CD4-positive, alpha-beta T cell treated with Interleukin-4 for 1 hour (primary cell): ENCODE data around the gene RASIP1.
"Not testable (repeated sequence)": the region's sequence is repeated elsewhere in the genome, so short reads cannot be mapped to it uniquely, and the experiment has no call there.

Source experiments
- DNase-seq, 2 donors: peaks; one replicate each; pipeline ENCODE4 v3.0.0-alpha.2; 2020 to 2022

RASIP1 gene, protein sequence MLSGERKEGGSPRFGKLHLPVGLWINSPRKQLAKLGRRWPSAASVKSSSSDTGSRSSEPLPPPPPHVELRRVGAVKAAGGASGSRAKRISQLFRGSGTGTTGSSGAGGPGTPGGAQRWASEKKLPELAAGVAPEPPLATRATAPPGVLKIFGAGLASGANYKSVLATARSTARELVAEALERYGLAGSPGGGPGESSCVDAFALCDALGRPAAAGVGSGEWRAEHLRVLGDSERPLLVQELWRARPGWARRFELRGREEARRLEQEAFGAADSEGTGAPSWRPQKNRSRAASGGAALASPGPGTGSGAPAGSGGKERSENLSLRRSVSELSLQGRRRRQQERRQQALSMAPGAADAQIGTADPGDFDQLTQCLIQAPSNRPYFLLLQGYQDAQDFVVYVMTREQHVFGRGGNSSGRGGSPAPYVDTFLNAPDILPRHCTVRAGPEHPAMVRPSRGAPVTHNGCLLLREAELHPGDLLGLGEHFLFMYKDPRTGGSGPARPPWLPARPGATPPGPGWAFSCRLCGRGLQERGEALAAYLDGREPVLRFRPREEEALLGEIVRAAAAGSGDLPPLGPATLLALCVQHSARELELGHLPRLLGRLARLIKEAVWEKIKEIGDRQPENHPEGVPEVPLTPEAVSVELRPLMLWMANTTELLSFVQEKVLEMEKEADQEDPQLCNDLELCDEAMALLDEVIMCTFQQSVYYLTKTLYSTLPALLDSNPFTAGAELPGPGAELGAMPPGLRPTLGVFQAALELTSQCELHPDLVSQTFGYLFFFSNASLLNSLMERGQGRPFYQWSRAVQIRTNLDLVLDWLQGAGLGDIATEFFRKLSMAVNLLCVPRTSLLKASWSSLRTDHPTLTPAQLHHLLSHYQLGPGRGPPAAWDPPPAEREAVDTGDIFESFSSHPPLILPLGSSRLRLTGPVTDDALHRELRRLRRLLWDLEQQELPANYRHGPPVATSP

GRCh38 chr19:48740164-48740972, at the start of gene RASIP1:
Gene RASIP1 (minus strand): TSS chr19:48740610. CDS start chr19:48740282, 328 bp downstream.
- no peak for DNase-seq

DNA sequence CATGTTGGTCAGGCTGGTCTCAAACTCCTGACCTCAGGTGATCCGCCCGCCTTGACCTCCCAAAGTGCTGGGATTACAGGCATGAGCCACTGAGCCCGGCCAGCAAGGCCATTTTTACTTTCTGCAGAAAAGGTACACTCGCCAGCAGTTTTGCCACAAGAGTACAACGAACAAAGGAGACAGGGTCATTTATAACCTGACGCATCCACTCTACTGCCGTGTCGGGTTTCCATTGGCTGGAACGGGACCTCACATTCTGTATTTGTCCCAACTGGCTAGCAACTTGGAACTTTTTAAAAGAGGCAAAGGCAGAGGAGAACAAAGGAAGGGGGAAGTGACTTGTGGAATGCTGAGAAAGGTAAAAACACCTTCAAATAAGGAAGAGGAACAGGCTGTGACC, 46.9 kb upstream of the RASIP1 start:
- not testable (repeated sequence) for DNase-seq

- DNase-seq: not testable (repeated sequence)
Measured at GRCh38 chr19:48786422-48786821, 46.0 kb upstream of the RASIP1 start.

DNA sequence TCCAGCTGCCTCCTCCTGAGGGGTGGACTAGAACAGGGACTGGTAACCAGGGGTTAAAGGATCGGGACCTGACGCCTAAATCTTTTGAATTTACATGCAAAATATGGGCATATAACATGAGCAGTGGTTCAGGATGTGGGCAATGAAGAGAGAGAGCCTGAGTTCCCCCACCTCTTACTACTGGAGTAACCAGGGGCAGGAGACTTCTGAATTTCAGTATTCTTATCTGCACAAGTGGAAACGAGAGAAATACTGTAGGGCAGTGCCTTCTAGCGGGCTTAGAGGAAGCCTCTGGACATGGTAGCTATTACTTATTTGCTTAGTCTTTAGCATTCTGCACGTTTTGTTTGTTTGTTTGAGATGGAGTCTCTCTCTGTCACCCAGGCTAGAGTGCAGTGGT, 44.1 kb upstream of the RASIP1 start:
- no peak for DNase-seq

GRCh38 chr19:48780631-48781391, 40.4 kb upstream of the RASIP1 start:
- peak; percentile 5 to 50 for DNase-seq

GRCh38 chr19:48779636-48780035, 39.2 kb upstream of the RASIP1 start:
- DNase-seq: no peak

DNA sequence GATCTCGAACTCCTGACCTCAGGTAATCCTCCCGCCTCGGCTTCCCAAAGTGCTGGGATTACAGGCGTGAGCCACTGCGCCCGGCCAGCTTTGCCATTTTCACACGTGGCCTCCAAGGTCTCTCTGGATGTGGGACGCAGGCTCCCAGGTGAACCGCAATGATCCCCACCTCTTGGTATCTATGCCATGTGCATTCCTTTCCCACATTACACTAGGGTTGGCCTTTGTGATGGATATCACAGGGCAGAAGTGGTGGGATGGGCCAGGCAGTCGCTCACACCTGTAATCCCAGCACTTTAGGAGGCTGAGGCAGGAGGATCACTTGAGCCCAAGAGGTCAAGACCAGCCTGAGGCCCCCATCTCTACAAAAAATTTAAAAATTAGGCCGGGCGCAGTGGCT, 37.3 kb upstream of the RASIP1 start:
- DNase-seq: no peak

DNA sequence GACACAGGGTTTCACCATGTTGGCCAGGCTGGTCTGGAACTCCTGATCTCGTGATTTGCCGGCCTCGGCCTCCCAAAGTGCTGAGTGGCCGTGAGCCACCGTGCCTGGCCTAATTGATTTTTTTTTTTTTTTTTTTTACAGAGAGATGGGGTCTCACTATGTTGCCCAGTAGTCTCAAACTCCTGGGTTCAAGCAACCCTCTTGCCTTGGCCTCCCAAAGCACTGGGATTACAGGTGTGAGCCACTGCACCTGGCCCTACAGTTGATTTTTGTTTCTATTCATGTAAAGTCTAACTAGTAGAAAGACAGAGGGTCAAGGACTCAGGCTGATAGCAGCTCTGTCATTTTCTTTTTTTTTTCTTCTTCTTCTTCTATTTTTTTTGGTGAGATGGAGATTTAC, 36.7 kb upstream of the RASIP1 start:
- DNase-seq: no peak

DNA sequence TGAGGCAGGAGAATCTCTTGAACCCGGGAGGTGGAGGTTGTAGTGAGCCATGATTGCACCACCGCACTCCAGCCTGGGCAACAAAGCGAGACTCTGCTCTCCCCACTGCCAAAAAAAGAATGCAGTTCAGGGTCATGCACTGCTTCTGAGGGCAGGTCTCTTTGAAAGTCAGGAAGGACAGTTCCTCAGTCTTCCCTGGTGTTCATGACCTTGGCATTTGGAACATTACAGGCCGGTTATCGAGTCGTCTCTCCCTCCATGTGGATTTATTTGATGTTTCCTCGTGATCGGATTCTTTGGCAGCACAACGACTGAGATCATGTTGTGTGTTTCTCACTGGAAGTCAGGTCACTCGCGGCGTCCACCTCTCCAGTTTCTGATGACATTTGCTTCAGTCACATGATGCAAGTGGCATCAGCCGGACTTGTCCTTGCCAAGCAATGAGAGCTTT, 32.1 kb upstream of the RASIP1 start:
- DNase-seq: no peak

GRCh38 chr19:48770734-48771472, 30.5 kb upstream of the RASIP1 start:
- no peak for DNase-seq

DNA sequence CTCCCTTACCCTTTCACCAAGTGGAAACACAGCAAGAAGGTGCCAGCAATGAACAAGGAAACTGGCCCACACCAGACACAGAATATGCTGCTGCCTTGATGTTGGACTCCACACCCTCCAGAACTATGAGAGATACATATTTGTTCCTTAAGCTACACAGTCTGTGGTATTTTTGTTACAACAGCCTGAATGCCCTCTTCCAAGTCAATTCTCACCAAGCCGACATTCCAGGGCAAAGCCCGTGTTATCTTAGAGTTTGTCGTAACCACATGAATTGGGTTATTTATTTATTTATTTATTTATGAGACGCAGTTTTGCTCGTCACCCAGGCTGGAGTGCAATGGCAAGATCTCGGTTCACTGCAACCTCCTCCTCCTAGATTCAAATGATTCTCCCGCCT, 29.9 kb upstream of the RASIP1 start:
- DNase-seq: no peak

DNA sequence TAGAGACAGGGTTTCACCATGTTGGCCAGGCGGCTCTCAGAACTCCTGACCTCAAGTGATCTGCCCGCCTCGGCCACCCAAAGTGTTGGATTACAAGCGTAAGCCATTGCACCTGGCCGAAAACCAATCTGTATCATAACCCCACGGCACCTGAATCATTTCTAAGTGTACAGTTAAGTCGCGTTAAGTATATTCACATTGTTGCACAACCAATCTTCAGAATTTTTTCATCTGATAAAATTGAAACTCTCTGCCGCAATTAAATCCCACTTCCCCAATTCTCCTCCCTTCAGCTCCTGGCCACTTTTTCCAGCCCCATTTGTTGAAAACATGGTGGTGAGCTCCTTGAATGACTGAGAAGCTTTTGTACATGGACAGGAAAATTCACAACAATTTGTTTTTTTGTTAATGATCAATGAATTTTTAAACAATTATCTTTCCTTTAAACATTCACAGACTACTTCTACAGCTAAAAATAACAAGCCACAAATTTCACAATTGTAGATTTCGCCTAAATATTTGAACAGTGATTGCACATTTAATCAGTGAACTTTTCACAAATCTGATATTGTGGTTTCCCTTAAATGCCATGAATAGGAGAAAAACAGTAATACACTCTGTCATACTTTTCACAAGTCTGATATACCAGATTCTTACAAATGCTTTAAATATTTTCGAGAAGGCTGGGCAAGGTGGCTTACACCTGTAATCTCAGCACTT, 28.7 kb upstream of the RASIP1 start:
- DNase-seq: no peak

- DNase-seq: not testable (repeated sequence)
Measured at GRCh38 chr19:48768171-48768753, 27.9 kb upstream of the RASIP1 start.

DNA sequence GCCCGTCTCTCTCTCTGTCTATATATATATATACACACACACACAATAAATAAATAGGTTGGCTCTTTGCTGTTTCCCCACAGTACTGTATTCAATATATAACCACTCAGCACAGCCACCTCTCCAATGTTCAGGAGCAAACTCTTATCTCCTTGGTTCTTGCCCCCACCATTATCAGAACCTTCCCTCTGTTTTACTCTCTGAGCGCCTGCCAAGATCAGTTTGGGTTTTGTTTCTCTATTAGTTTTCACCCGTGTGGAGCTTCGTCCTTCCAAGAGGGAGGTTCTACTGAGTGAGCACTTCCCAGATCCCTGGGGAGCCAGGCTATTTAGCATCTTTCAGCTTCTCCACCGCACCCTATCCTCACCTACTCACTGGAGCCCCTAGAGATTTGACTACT, 25.4 kb upstream of the RASIP1 start:
- DNase-seq: not testable (repeated sequence)

GRCh38 chr19:48760504-48761205, 20.2 kb upstream of the RASIP1 start:
- no peak for DNase-seq

GRCh38 chr19:48757741-48758144, 17.3 kb upstream of the RASIP1 start:
- no peak for DNase-seq

DNA sequence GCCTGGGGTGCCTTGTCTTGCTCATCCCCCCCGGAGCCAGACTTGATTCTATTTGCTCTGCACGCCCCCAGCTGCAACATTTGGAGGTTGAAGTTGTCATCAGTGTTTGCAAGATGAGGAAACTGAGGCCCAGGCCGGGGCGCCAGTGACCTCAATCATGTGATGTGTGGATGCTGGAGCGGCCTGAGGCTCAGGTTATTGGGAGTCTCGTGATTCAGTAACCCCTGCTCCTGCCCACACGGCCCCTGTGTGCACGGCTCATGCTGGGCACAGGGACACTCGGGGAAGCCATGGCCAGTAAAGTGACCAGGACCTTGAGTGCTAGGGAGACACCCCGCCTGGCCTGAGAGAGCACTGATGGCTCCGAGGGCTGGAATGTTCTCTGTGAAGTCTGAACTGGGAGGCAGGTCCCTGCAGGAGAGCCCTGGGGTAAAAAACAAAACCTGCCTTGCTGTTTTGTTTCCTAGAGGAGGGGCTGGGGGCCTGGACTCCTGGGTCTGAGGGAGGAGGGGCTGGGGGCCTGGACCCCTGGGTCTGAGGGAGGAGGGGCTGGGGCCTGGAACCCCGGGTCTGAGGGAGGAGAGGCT, 16.8 kb upstream of the RASIP1 start:
- DNase-seq: no peak

DNA sequence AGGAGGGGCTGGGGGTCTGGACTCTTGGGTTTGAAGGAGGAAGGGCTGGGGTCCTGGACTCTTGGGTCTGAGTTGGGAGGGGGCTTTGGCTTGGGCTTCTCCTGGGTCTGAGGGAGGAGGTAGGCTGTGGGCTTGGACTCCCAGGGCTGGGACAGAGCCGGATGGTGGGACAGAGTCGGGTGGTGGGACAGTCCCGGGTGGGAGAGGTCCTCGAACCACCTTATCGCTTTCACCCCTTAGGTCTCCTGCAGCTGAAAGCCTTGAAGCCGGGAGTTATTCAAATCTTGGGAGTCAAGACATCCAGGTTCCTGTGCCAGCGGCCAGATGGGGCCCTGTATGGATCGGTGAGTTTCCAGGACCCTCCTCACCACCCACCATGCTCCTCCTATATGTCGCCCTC, 16.3 kb upstream of the RASIP1 start:
- DNase-seq: no peak

DNA sequence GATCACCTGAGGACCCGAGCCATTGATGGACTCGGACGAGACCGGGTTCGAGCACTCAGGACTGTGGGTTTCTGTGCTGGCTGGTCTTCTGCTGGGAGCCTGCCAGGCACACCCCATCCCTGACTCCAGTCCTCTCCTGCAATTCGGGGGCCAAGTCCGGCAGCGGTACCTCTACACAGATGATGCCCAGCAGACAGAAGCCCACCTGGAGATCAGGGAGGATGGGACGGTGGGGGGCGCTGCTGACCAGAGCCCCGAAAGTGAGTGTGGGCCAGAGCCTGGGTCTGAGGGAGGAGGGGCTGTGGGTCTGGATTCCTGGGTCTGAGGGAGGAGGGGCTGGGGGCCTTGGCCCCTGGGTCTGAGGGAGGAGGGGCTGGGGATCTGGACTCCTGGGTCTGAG, 15.8 kb upstream of the RASIP1 start:
- no peak for DNase-seq
